ENCODE results near the gene ZNRF1.

ZNRF1 gene

GRCh38 chr16:75152635-75153034, 153.8 kb downstream of the ZNRF1 start:
- no peak for DNase-seq (ENCODE audit: low spot score)

GRCh38 chr16:75160386-75160785, 161.6 kb downstream of the ZNRF1 start:
- no peak for DNase-seq (ENCODE audit: low spot score)
